Measurements from ENCODE around the gene MYO18B.

MYO18B gene

GRCh38 chr22:25962711-25963110, 220.7 kb downstream of the MYO18B start:
- no peaks in the 10 kb centered on the region for H3K36me3 ChIP-seq
- DNase-seq = no peak
- intact Hi-C loops (cut with DNase I; ENCODE audit: low total_unique reads) = no loop called here
- TF ChIP-seq CTCF (IDR thresholded peaks at IDR 0.05) = no peak
- no peaks in the 10 kb centered on the region for H3K4me1 ChIP-seq
- no peak overlapping the region for H3K4me3 ChIP-seq
- no peaks in the 10 kb centered on the region for H3K27me3 ChIP-seq
- H3K27ac ChIP-seq = no peak overlapping the region
- H3K9me3 ChIP-seq = peaks cover 0 to 5% (median 0%) of the 10 kb centered on the region in 3 donors

GRCh38 chr22:25964961-25965730, 223.2 kb downstream of the MYO18B start:
- no peak for TF ChIP-seq CTCF (IDR thresholded peaks at IDR 0.05)
- no peak for DNase-seq
- Histone ChIP-seq H3K9me3 (peaks cover 0 to 5% (median 0%) of the 10 kb centered on the region in 3 donors), H3K4me3 (no peak overlapping the region), H3K27me3 (no peaks in the 10 kb centered on the region), H3K27ac (no peak overlapping the region), H3K4me1 (no peaks in the 10 kb centered on the region), H3K36me3 (no peaks in the 10 kb centered on the region)
- intact Hi-C loops (cut with DNase I; ENCODE audit: low total_unique reads) = no loop called here

- Histone ChIP-seq H3K9me3 (peaks cover 0 to 5% (median 0%) of the 10 kb centered on the region in 3 donors), H3K4me3 (no peak overlapping the region), H3K27ac (no peak overlapping the region), H3K27me3 (no peaks in the 10 kb centered on the region), H3K36me3 (no peaks in the 10 kb centered on the region), H3K4me1 (no peaks in the 10 kb centered on the region)
- no peak for TF ChIP-seq CTCF (IDR thresholded peaks at IDR 0.05)
- intact Hi-C loops (cut with DNase I; ENCODE audit: low total_unique reads) = no loop called here
- no peak for DNase-seq
Measured at GRCh38 chr22:25966448-25966913, 224.5 kb downstream of the MYO18B start.

- H3K4me3 ChIP-seq = no peak overlapping the region
- no peaks in the 10 kb centered on the region for H3K36me3 ChIP-seq
- no peaks in the 10 kb centered on the region for H3K27me3 ChIP-seq
- peaks cover 0 to 5% (median 0%) of the 10 kb centered on the region in 3 donors for H3K9me3 ChIP-seq
- no peak overlapping the region for H3K27ac ChIP-seq
- intact Hi-C loops (cut with DNase I; ENCODE audit: low total_unique reads) = no loop called here
- TF ChIP-seq CTCF (IDR thresholded peaks at IDR 0.05) = no peak
- no peaks in the 10 kb centered on the region for H3K4me1 ChIP-seq
- no peak for DNase-seq
Measured at GRCh38 chr22:25969286-25969685, 227.3 kb downstream of the MYO18B start.

GRCh38 chr22:25969901-25970300, 227.9 kb downstream of the MYO18B start:
- H3K36me3 ChIP-seq = no peaks in the 10 kb centered on the region
- H3K4me1 ChIP-seq = no peaks in the 10 kb centered on the region
- no peaks in the 10 kb centered on the region for H3K27me3 ChIP-seq
- no peak for TF ChIP-seq CTCF (IDR thresholded peaks at IDR 0.05)
- DNase-seq = no peak
- intact Hi-C loops (cut with DNase I; ENCODE audit: low total_unique reads) = no loop called here
- H3K4me3 ChIP-seq = no peak overlapping the region
- H3K9me3 ChIP-seq = peaks cover 0 to 5% (median 0%) of the 10 kb centered on the region in 3 donors
- H3K27ac ChIP-seq = no peak overlapping the region

Data from tibial artery (tissue), 4 donors.